WTC11 (cell line): ENCODE data around the gene KLHL29. TPM values are rescaled to one million over a fixed set of nuclear protein-coding genes. Genes with fewer than 3 reads are reported as not detected.

Experiments used
- ATAC-seq: fragments of 200-7000 bp; cut with Tn5 transposase; 2 replicates; pipeline ENCODE4 v1.10.0; 2021; ENCODE audit warnings: mild to moderate bottlenecking, moderate library complexity
- CTCF ChIA-PET: fragments of 300-600 bp; sonication (Branson Sonifier 250); formaldehyde crosslinking; loops from one replicate; lab custom pipeline; 2021; ENCODE audit warnings: antibody characterized with exemption; lab: Charles Lee
- POLR2A ChIA-PET: fragments of 350-600 bp; sonication (Branson Sonifier 250); formaldehyde crosslinking; loops from one replicate; lab custom pipeline; 2021; ENCODE audit warnings: antibody characterized with exemption; lab: Charles Lee
- DNase-seq: peaks from one replicate; pipeline ENCODE4 v3.0.0; 2021; ENCODE audit warnings: low spot score
- H3K27ac Mint-ChIP-seq: 2 replicates; pipeline ENCODE4 v1.8.0; 2021; ENCODE audit warnings: mixed read lengths
- H3K27me3 Mint-ChIP-seq: 2 replicates; pipeline ENCODE4 v1.8.0; 2021; ENCODE audit warnings: low read depth, mild to moderate bottlenecking, moderate library complexity, mixed read lengths
- H3K36me3 Mint-ChIP-seq: 2 replicates; pipeline ENCODE4 v1.8.0; 2021; ENCODE audit warnings: mixed read lengths
- H3K4me1 Mint-ChIP-seq: 2 replicates; pipeline ENCODE4 v1.8.0; 2022; ENCODE audit warnings: mixed read lengths
- H3K4me3 Mint-ChIP-seq: 2 replicates; pipeline ENCODE4 v1.8.0; 2021; ENCODE audit warnings: mild to moderate bottlenecking, moderate library complexity, mixed read lengths
- H3K9me3 Mint-ChIP-seq: 2 replicates; pipeline ENCODE4 v1.8.0; 2021; ENCODE audit warnings: mixed read lengths
- ARID4B ChIP-seq: sonication (generic); formaldehyde crosslinking; IDR thresholded peaks from 2 replicates; pipeline ENCODE4 v1.8.0; 2023; ENCODE audit warnings: missing genetic modification reagents, mild to moderate bottlenecking, borderline replicate concordance
- CBFB ChIP-seq: sonication (generic); formaldehyde crosslinking; IDR thresholded peaks from 2 replicates; pipeline ENCODE4 v1.8.1; 2022; ENCODE audit warnings: mild to moderate bottlenecking, low read depth, missing genetic modification reagents
- E2F5 ChIP-seq: sonication (generic); formaldehyde crosslinking; IDR thresholded peaks from 2 replicates; pipeline ENCODE4 v1.8.1; 2022; ENCODE audit warnings: mild to moderate bottlenecking, moderate library complexity, missing genetic modification reagents
- GABPB1 ChIP-seq: sonication (generic); formaldehyde crosslinking; IDR thresholded peaks from 2 replicates; pipeline ENCODE4 v1.8.1; 2023; ENCODE audit warnings: mild to moderate bottlenecking, missing genetic modification reagents
- IRF2 ChIP-seq: sonication (generic); formaldehyde crosslinking; IDR thresholded peaks from 2 replicates; pipeline ENCODE4 v1.8.0; 2022; ENCODE audit warnings: low read depth, missing genetic modification reagents, borderline replicate concordance
- JAZF1 ChIP-seq: fragments of 250-450 bp; sonication (Bioruptor Pico); IDR thresholded peaks from 2 replicates; pipeline ENCODE4 v1.9.0; 2021; ENCODE audit warnings: moderate library complexity, mild to moderate bottlenecking, inconsistent platforms
- JUN ChIP-seq: sonication (generic); formaldehyde crosslinking; IDR thresholded peaks from 2 replicates; pipeline ENCODE4 v1.8.0; 2023; ENCODE audit warnings: mild to moderate bottlenecking, missing genetic modification reagents
- MXD4 ChIP-seq: fragments of 250-450 bp; sonication (Bioruptor Pico); IDR thresholded peaks from 2 replicates; pipeline ENCODE4 v1.8.0; 2021; ENCODE audit warnings: mild to moderate bottlenecking, moderate library complexity, borderline replicate concordance
- SMAD3 ChIP-seq: sonication (generic); formaldehyde crosslinking; IDR thresholded peaks from 2 replicates; pipeline ENCODE4 v1.8.0; 2022; ENCODE audit warnings: missing genetic modification reagents, mild to moderate bottlenecking, borderline replicate concordance
- ZNF263 ChIP-seq: sonication (generic); formaldehyde crosslinking; IDR thresholded peaks from 2 replicates; pipeline ENCODE4 v1.8.1; 2022; ENCODE audit warnings: low read depth, mild to moderate bottlenecking, moderate library complexity, missing genetic modification reagents
- ZNF671 ChIP-seq: fragments of 250-450 bp; sonication (Bioruptor Pico); IDR thresholded peaks from 2 replicates; pipeline ENCODE4 v1.8.0; 2021; ENCODE audit warnings: mild to moderate bottlenecking
- total RNA-seq: library from RNA; stranded (reverse); gene quantifications from 3 replicates; pipeline ENCODE4 v1.2.3, GENCODE V29; 2021
- TF ChIP-seq, protein P1 (sequence below): fragments of 250-450 bp; sonication (Bioruptor Pico); conservative IDR thresholded peaks from 2 replicates; pipeline ENCODE4 v1.9.0; 2021; ENCODE audit warnings: mild to moderate bottlenecking

The KLHL29 gene
- total RNA-seq, 1 experiment from 2014 or later: 7.1 TPM

DNA sequence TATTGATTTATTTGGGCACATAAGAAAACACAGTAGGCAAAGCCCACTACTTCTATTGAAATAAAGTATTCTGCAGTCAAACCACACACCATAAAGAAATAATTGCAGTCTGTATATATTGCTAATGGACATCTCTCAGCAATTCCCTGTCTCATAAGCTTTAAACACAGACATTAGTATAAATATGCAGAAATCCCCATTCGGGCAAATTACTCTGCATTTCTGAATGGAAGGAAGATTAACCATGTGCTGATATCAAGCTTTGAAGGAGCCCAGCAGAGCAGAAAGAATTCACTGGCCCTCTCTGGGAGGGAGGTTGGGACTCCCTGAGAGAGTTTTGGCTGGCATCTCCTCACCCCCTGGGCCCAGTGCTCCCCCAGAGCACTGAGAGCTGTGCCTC, 272.4 kb downstream of the KLHL29 start (continued):
- TF ChIP-seq ARID4B (CRISPR knock-in tag) (no peak), ZNF671 (CRISPR knock-in tag) (no peak), SMAD3 (CRISPR knock-in tag) (no peak), JUN (CRISPR knock-in tag) (no peak), CBFB (CRISPR knock-in tag) (no peak), IRF2 (CRISPR knock-in tag) (no peak)

DNA sequence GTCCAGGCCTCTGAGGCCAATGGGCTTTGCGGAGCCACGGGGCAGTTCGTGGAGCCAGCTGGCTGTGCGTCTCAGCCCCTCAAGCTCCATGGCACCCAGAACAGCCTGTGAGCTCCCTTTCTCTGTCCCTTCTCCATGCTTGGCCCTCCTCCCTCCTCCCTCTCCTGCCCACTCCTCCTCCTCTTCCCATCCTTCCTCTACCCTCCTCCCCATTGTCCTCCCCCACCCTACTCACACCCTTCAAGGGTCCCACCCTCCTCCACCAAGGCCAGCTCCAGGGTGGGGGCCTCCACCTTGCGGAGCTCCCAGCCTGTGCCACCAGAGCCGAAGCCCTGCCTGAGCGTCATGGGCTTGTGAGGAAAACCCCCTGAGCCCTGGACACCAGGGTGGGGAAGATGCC, 273.0 kb downstream of the KLHL29 start:
- CTCF ChIA-PET: interaction anchor here (1.6 to 3.6 kb wide), 2 partner anchors 22 to 33 kb away, joined by 4 to 11 read pairs; no protein-coding TSS in a partner anchor

DNA sequence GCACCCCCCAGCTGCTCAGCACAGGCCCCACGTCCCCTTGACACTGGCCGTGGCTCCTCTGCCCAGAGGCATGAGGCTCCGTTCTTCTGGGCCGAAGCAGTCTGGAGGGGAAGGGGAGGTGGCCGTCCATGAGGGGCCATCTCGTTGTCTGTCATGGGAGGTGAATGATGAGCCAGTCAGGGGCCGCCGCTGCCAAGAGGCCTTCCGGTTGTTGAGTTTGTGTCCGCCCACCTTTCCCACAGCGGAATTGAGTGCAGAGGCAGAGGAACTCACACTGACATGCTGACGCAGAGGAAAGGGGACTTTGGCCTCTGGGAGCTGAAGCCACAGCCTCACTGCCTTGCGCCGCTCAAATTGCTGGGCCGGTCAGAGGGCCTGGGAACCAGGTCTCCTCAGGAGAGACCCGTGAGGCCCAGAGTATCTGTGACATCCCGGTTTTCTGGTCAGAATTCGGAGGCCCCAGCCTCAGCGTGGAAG, 273.5 kb downstream of the KLHL29 start:
- H3K9me3 Mint-ChIP-seq: no peaks in the 10 kb centered on the region
- no peaks in the 10 kb centered on the region for H3K36me3 Mint-ChIP-seq
- no peak overlapping the region for H3K27ac Mint-ChIP-seq
- CTCF ChIA-PET: interaction anchor here (0.6 to 1.9 kb wide), 3 partner anchors 22 to 606 kb away, joined by 3 to 5 read pairs (median 4); no protein-coding TSS in a partner anchor
- peaks cover 3% of the 10 kb centered on the region; the same call in 1 of the 2 replicates for H3K27me3 Mint-ChIP-seq
- no peak for DNase-seq
- H3K4me1 Mint-ChIP-seq: 0 out of 2 replicates have a peak, but pooled peaks cover 1% of the 10 kb centered on the region
- TF ChIP-seq GABPB1: peak; percentile 64
- TF ChIP-seq, protein P1, sequence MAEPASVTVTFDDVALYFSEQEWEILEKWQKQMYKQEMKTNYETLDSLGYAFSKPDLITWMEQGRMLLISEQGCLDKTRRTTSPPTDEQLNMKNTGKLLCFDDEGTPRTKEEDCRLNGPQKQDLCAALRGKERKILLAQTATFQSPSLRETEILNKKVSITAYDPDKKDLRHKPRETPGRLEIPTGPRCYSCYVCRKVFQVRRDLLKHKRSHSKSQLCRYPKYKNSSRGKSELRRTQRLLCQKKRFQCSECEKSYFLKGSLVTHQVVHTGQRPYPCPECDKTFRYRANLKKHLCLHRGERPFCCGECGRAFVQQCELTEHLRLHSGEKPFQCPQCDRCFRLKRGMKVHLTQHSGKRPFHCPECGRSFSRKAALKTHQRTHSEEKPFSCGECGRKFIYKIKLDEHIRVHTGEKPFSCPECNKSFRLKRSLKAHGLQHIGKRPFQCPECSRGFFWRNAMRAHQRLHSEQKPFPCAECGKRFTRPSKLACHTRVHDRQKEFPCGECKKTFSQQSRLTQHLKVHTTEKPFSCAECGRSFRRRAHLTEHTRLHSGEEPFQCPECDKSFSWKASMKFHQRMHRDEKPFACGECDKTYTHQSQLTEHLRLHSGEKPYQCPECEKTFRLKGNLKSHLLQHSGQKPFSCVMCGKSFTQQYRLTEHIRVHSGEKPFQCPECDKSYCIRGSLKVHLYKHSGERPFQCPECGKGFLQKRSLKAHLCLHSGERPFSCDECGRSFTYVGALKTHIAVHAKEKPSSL (CRISPR knock-in tag): no peak
- TF ChIP-seq JAZF1 (CRISPR knock-in tag): no peak
- TF ChIP-seq MXD4: no peak
- TF ChIP-seq E2F5: no peak
- TF ChIP-seq, all 79 proteins: peak for 1
- ATAC-seq: no peak
- POLR2A ChIA-PET: no interaction called here
- H3K4me3 Mint-ChIP-seq: no peak overlapping the region

More for the DNA sequence above, 273.0 kb downstream of the KLHL29 start:
- POLR2A ChIA-PET: no interaction called here
- H3K4me3 Mint-ChIP-seq: no peak overlapping the region
- no peaks in the 10 kb centered on the region for H3K4me1 Mint-ChIP-seq
- H3K27ac Mint-ChIP-seq: no peak overlapping the region
- DNase-seq (no peak), ATAC-seq (no peak)
- peaks cover 3% of the 10 kb centered on the region; the same call in 1 of the 2 replicates for H3K27me3 Mint-ChIP-seq
- no peaks in the 10 kb centered on the region for H3K36me3 Mint-ChIP-seq
- TF ChIP-seq, protein P1 (CRISPR knock-in tag): no peak
- TF ChIP-seq ZNF263 (CRISPR knock-in tag): peak; percentile 57; the same call in 1 of the 2 replicates
- H3K9me3 Mint-ChIP-seq: no peaks in the 10 kb centered on the region
